ENCODE data around the gene TNC. TPM values are rescaled to one million over a fixed set of nuclear protein-coding genes. Genes with fewer than 3 reads are reported as not detected.

TNC gene
- total RNA-seq, 1 donor from 2014 or later = 95.2 TPM

DNA sequence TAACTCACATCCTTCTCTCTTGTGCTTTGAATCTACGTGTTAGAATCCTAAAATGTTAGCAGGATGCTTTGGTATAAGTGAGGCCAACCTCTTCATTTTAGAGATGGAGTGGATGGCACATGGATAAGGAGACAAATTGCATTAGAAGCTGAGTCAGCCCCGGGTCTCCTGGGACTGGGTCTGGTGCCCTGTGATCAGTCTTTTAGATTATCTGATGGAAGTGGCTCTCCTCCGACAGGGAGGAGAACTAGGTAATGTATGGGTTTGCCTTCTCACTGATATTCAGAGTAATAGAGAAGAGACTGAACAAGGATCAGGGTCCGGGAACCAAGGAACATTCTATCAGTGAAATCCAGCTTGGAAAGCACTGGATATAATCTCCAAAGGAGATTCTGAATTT lies 112.6 kb downstream of the TNC start:
- no peak for DNase-seq (ENCODE audit: extremely low spot score, unreplicated experiment)
- H3K36me3 Mint-ChIP-seq = no peaks in the 10 kb centered on the region
- H3K4me3 Mint-ChIP-seq = no peak overlapping the region
- peaks cover 3% of the 10 kb centered on the region for H3K27me3 Mint-ChIP-seq
- no peaks in the 10 kb centered on the region for H3K9me3 Mint-ChIP-seq
- TF ChIP-seq, protein P1, sequence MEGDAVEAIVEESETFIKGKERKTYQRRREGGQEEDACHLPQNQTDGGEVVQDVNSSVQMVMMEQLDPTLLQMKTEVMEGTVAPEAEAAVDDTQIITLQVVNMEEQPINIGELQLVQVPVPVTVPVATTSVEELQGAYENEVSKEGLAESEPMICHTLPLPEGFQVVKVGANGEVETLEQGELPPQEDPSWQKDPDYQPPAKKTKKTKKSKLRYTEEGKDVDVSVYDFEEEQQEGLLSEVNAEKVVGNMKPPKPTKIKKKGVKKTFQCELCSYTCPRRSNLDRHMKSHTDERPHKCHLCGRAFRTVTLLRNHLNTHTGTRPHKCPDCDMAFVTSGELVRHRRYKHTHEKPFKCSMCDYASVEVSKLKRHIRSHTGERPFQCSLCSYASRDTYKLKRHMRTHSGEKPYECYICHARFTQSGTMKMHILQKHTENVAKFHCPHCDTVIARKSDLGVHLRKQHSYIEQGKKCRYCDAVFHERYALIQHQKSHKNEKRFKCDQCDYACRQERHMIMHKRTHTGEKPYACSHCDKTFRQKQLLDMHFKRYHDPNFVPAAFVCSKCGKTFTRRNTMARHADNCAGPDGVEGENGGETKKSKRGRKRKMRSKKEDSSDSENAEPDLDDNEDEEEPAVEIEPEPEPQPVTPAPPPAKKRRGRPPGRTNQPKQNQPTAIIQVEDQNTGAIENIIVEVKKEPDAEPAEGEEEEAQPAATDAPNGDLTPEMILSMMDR (conservative IDR thresholded peaks at IDR 0.05) = no peak
- H3K27ac Mint-ChIP-seq = no peak overlapping the region
- H3K4me1 Mint-ChIP-seq (ENCODE audit: unreplicated experiment) = peaks cover under 1% of the 10 kb centered on the region

DNA sequence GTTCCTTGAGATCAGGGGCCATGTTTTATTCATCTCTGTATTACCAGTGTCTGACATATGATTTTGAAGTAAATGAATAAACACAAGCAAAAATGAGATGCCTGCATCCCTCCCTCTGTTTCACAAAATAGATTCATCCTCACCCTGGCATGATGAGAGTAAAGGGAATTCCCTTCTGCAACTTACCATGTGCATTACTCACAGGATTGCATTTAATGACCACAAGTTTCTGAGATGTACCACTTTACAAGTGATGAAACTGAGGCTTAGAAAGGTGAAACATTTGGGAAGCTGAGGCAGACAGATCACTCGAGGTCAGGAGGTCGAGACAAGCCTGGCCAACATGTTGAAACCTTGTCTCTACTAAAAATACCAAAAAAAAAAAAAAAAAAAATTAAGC lies 113.4 kb downstream of the TNC start:
- TF ChIP-seq, protein P1 (conservative IDR thresholded peaks at IDR 0.05) = no peak
- no peak overlapping the region for H3K27ac Mint-ChIP-seq
- H3K9me3 Mint-ChIP-seq = no peaks in the 10 kb centered on the region
- DNase-seq (ENCODE audit: extremely low spot score, unreplicated experiment) = no peak
- H3K4me3 Mint-ChIP-seq = no peak overlapping the region
- no peaks in the 10 kb centered on the region for H3K36me3 Mint-ChIP-seq
- no peaks in the 10 kb centered on the region for H3K4me1 Mint-ChIP-seq (ENCODE audit: unreplicated experiment)
- no peaks in the 10 kb centered on the region for H3K27me3 Mint-ChIP-seq

DNA sequence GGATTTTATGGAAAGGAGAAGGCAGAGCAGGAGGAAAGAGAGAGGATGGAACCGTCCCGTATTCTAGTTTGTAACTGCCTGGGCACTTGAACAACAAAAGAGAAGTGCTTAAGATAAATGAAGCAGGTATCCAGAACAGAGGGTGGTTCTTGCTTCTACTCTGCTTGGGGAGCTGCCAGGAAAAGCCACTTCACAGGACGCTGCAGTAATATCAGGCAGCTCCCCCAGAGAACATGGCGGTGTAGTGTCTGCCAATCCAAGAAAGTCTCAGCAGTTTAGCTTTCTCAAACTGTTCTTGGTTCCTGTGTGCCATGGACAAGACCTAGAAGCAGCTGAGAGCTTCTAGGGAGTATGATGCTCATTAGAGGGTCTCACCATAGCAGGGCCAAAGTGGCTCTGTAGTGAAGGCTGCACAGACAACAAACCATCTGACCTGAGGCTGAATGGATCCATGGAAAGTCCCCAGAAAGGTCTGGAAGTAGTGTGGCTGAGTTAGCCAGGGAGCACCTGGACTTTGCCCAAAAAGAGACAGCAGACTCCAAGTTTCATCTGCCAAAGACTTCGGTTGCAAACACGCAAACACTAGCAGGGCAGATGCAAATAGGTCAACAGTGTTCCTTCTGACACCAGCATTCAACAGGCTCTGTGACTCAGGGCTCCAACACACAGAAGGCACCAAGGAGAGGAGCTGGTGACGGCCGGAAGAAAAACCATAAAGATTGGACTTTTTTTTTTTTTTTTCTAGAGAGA lies 115.4 kb downstream of the TNC start:
- TF ChIP-seq, protein P1 (conservative IDR thresholded peaks at IDR 0.05) = no peak
- no peak for DNase-seq (ENCODE audit: extremely low spot score, unreplicated experiment)
- Mint-ChIP-seq H3K36me3 (no peaks in the 10 kb centered on the region), H3K27me3 (no peaks in the 10 kb centered on the region), H3K27ac (no peak overlapping the region), H3K4me1 (ENCODE audit: unreplicated experiment) (no peaks in the 10 kb centered on the region), H3K4me3 (no peak overlapping the region), H3K9me3 (no peaks in the 10 kb centered on the region)

DNA sequence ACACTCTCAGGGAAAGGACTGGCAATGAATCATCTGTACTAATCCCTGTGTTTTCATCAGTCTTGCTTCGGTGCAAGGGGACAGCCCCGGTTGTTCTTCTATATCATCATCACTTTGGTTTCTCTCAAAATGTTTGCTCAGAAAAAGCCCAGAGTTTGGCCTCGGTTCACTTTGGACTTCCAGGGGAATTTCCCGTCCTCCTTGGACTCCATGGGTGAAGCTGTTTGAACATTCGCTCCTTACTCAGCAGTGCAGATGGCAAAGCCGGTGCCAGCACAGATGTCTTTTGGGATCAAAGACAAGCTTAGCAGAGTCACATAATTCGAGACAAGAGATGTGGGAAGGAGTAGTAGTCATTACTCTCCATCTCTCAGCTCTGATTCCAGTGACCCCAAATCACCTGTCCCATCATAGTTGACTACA lies 117.7 kb downstream of the TNC start:
- Mint-ChIP-seq H3K27me3 (no peaks in the 10 kb centered on the region), H3K4me3 (no peak overlapping the region), H3K9me3 (no peaks in the 10 kb centered on the region), H3K36me3 (no peaks in the 10 kb centered on the region), H3K4me1 (ENCODE audit: unreplicated experiment) (no peaks in the 10 kb centered on the region), H3K27ac (no peak overlapping the region)
- no peak for DNase-seq (ENCODE audit: extremely low spot score, unreplicated experiment)
- TF ChIP-seq, protein P1 (conservative IDR thresholded peaks at IDR 0.05) = no peak

DNA sequence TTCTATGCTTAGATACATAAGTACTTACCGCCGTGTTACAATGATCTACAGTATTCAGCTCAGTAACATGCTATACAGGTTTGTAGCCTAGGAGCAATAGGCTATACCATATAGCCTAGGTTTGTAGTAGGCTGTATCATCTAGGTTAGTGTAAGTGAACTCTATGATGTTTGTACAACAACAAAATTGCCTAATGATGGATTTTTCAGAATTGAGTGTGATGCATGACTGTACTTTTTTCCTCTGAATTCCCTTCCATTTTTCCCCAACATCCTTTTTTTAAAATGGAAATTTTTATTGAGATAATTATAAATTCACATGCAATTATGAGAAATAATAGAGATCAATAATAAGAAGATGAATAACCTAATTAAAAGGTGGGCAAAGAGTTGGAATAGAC lies 119.6 kb downstream of the TNC start:
- Mint-ChIP-seq H3K27me3 (no peaks in the 10 kb centered on the region), H3K9me3 (no peaks in the 10 kb centered on the region), H3K4me3 (no peak overlapping the region), H3K4me1 (ENCODE audit: unreplicated experiment) (no peaks in the 10 kb centered on the region), H3K36me3 (no peaks in the 10 kb centered on the region), H3K27ac (no peak overlapping the region)
- DNase-seq (ENCODE audit: extremely low spot score, unreplicated experiment) = no peak
- TF ChIP-seq, protein P1 (conservative IDR thresholded peaks at IDR 0.05) = no peak

Data from type B pancreatic cell (in vitro differentiated cells).